Thyroid gland (tissue), 4 donors: ENCODE results near the gene NCMAP. TPM values are rescaled to one million over a fixed set of nuclear protein-coding genes. Genes with fewer than 3 reads are reported as not detected.

Experiments used
- DNase-seq, 2 donors: peaks; one replicate each; pipeline ENCODE4 v3.0.0-alpha.2; 2019
- H3K27ac ChIP-seq, 3 donors: fragments of 200-600 bp; sonication (generic); 1 replicate in 2 of 3; 2 replicates in 1 of 3; pipeline ENCODE4 v1.5.1; 2016 to 2019; ENCODE audit warnings: mild to moderate bottlenecking in 1 of 3, moderate library complexity in 1 of 3
- H3K27me3 ChIP-seq: fragments of 200-600 bp; sonication (generic); one replicate; pipeline ENCODE4 v1.5.1; 2019
- H3K36me3 ChIP-seq, 2 donors: fragments of 200-600 bp; sonication (generic); one replicate each; pipeline ENCODE4 v1.5.1; 2016 to 2019
- H3K4me1 ChIP-seq, 2 donors: fragments of 200-600 bp; sonication (generic); one replicate each; pipeline ENCODE4 v1.5.1; 2017 to 2019
- H3K4me3 ChIP-seq, 3 donors: fragments of 200-600 bp; sonication (generic); replicated peaks in 1 of 3; 1 replicate in 2 of 3; 2 replicates in 1 of 3; pipeline ENCODE4 v1.5.1; 2016; ENCODE audit warnings: mild to moderate bottlenecking in 1 of 3
- H3K9me3 ChIP-seq: fragments of 200-600 bp; sonication (generic); one replicate; pipeline ENCODE4 v1.5.1; 2017
- CTCF ChIP-seq, 6 experiments: fragments of 200-600 bp in 3 of 6; fragments of 450-650 bp in 3 of 6; sonication (generic) in 3 of 6; IDR thresholded peaks; one replicate each; pipeline ENCODE4 v1.5.1; 2016 to 2019; ENCODE audit warnings: antibody characterized with exemption in 6 of 6, mild to moderate bottlenecking in 2 of 6, inconsistent platforms in 1 of 6, moderate library complexity in 1 of 6
- POLR2A ChIP-seq, 2 donors: fragments of 450-650 bp; IDR thresholded peaks; one replicate each; pipeline ENCODE4 v1.6.1; 2017; ENCODE audit warnings: antibody characterized with exemption in 2 of 2, mild to moderate bottlenecking in 2 of 2, moderate library complexity in 1 of 2
- WGBS, 2 donors: methylation state at CpG; one replicate each; pipeline ENCODE4 v1.1.5; 2017; 5-methylcytosine and 5-hydroxymethylcytosine counted together
- intact Hi-C: fragments of 100-400 bp; cut with DNase I; formaldehyde crosslinking; loops from one replicate; pipeline ENCODE4 v1.15.1; 2023
- total RNA-seq, 4 donors: library from RNA; depleted of rRNA; stranded (reverse); fragments of >200 nt; gene quantifications; one replicate each; pipeline ENCODE4 v1.2.3, GENCODE V29; 2016

NCMAP gene
- total RNA-seq, 4 donors from 2014 or later, result 2.8 to 9.4 (median 7.3) TPM

- WGBS, 2 donors, result 78% methylated on average over 5 of the region's 5 CpGs
- Histone ChIP-seq H3K4me3 (no peak overlapping the region), H3K36me3 (no peaks in the 10 kb centered on the region), H3K4me1 (no peaks in the 10 kb centered on the region), H3K9me3 (no peaks in the 10 kb centered on the region), H3K27me3 (no peaks in the 10 kb centered on the region), H3K27ac (no peak overlapping the region)
- no peak for TF ChIP-seq POLR2A (IDR thresholded peaks at IDR 0.05)
- TF ChIP-seq CTCF (IDR thresholded peaks at IDR 0.05), result no peak
- intact Hi-C loops, result no loop called here
- no peak for DNase-seq
Measured at GRCh38 chr1:24619376-24619775, 63.5 kb downstream of the NCMAP start.

GRCh38 chr1:24620678-24621077, 64.8 kb downstream of the NCMAP start:
- no peak overlapping the region for H3K27ac ChIP-seq
- 83 to 85% methylated on average over 5 of the region's 5 CpGs for WGBS, 2 donors
- intact Hi-C loops, result no loop called here

GRCh38 chr1:24621121-24621520, 65.2 kb downstream of the NCMAP start:
- TF ChIP-seq CTCF (IDR thresholded peaks at IDR 0.05), result no peak
- no peak for TF ChIP-seq POLR2A (IDR thresholded peaks at IDR 0.05)
- Histone ChIP-seq H3K36me3 (no peaks in the 10 kb centered on the region), H3K9me3 (no peaks in the 10 kb centered on the region), H3K27ac (no peak overlapping the region), H3K27me3 (no peaks in the 10 kb centered on the region), H3K4me3 (no peak overlapping the region), H3K4me1 (no peaks in the 10 kb centered on the region)
- intact Hi-C loops, result no loop called here
- DNase-seq, result no peak
- 87 to 88% methylated on average over 5 of the region's 5 CpGs for WGBS, 2 donors

More at GRCh38 chr1:24620678-24621077, 64.8 kb downstream of the NCMAP start:
- no peak for DNase-seq
- no peak for TF ChIP-seq CTCF (IDR thresholded peaks at IDR 0.05)
- Histone ChIP-seq H3K4me3 (no peak overlapping the region), H3K4me1 (no peaks in the 10 kb centered on the region), H3K36me3 (no peaks in the 10 kb centered on the region), H3K9me3 (no peaks in the 10 kb centered on the region), H3K27me3 (no peaks in the 10 kb centered on the region)

- TF ChIP-seq POLR2A (IDR thresholded peaks at IDR 0.05), result no peak
- TF ChIP-seq CTCF (IDR thresholded peaks at IDR 0.05), result no peak
- DNase-seq, result no peak
- intact Hi-C loops, result no loop called here
- H3K27me3 ChIP-seq, result no peaks in the 10 kb centered on the region
- no peak overlapping the region for H3K4me3 ChIP-seq
- no peaks in the 10 kb centered on the region for H3K9me3 ChIP-seq
- H3K4me1 ChIP-seq, result no peaks in the 10 kb centered on the region
- no peak overlapping the region for H3K27ac ChIP-seq
- H3K36me3 ChIP-seq, result no peaks in the 10 kb centered on the region
- 67 to 69% methylated on average over 4 of the region's 4 CpGs for WGBS, 2 donors
Measured at GRCh38 chr1:24622218-24622617, 66.3 kb downstream of the NCMAP start.

- Histone ChIP-seq H3K27me3 (no peaks in the 10 kb centered on the region), H3K4me3 (no peak overlapping the region), H3K4me1 (peaks cover 4 to 7% of the 10 kb centered on the region in 2 donors), H3K36me3 (no peaks in the 10 kb centered on the region), H3K27ac (no peak overlapping the region), H3K9me3 (no peaks in the 10 kb centered on the region)
- no peak for TF ChIP-seq CTCF (IDR thresholded peaks at IDR 0.05)
- TF ChIP-seq POLR2A (IDR thresholded peaks at IDR 0.05), result no peak
- no peak for DNase-seq
- WGBS, 2 donors, result 91 to 95% methylated on average over 1 of the region's 1 CpG
- intact Hi-C loops, result loop anchor here (10.0 kb wide), 3 partner anchors 78 to 428 kb away; partner anchors contain the start of genes NCMAP, NIPAL3 and STPG1
Measured at GRCh38 chr1:24632832-24633175, 76.9 kb downstream of the NCMAP start.
